ENCODE data around the gene GGA2. TPM values are rescaled to one million over a fixed set of nuclear protein-coding genes. Genes with fewer than 3 reads are reported as not detected.

Gene GGA2
- total RNA-seq, 2 experiments from 2014 or later = 90.4 to 95.6 TPM

DNA sequence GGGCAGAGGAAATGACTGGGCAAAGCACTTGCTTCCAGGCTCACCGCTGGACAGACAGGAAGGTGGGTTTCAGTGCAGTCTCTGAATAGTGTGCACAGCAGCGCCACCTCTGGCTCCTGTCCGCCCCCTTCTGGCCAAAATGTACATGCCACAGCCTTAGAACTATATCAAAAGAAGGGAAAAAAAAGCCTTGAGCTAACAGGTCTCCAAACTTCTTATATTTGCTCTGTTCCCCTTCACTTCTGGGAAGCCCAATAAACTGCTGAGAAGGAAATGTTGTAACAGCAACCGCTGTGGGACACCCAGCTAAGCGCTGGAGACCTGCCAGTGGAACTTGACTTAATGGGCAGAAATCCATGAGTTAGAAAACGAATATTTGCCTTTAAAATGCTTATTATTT is 74.8 kb downstream of the GGA2 start:
- ChIA-PET POLR2A (no interaction called here), CTCF (interaction anchor here (0.8 to 3.1 kb wide), 11 partner anchors 12 to 254 kb away, joined by 3 to 15 read pairs (median 4); partner anchors contain the start of genes COG7 and SCNN1G)

GRCh38 chr16:23434380-23434779 is 75.9 kb downstream of the GGA2 start:
- POLR2A ChIA-PET = no interaction called here

DNA sequence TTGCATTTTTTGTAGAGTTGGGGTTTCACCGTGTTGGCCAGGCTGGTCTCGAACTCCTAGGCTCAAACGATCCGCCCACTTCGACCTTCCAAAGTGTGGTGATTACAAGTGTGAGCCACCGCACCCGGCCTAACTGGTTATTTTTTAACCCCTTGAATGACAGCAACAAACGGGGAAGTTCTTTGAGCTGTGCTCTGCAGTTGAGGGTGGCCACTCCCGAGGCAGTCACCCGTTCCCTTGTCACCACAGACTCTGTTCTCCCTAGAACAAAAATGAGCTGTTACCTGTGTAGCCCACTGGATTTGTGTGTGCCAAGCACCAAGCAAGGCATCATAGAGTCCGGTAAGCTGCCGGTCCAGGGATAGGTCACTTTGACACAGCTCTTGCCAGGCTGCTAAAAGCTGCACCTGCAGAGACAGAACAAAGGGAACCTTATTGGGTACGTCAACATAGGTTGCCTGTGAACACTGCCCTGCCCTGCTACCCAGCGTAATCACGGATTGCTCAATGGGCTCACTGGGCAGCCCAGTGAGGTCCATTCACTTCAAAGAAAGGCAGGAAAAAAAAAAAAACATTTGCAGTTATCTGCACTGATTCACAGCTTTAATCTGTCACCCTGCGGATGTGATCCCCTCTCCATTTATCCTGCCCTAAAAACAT is 76.9 kb downstream of the GGA2 start:
- POLR2A ChIA-PET = no interaction called here
- CTCF ChIA-PET = interaction anchor here (0.5 to 3.1 kb wide), 11 partner anchors 7 to 531 kb away, joined by 3 to 15 read pairs (median 4); partner anchors contain the start of genes COG7 and SCNN1G

More at GRCh38 chr16:23434380-23434779, 75.9 kb downstream of the GGA2 start:
- CTCF ChIA-PET = interaction anchor here (0.7 to 3.1 kb wide), 14 partner anchors 8 to 367 kb away, joined by 3 to 15 read pairs (median 3); partner anchors contain the start of genes COG7 and SCNN1G

GRCh38 chr16:23432176-23433128 is 77.8 kb downstream of the GGA2 start:
- ChIA-PET CTCF (interaction anchor here (1.1 to 2.0 kb wide), 3 partner anchors 8 to 251 kb away, joined by 3 to 9 read pairs (median 4); no protein-coding TSS in a partner anchor), POLR2A (no interaction called here)

GRCh38 chr16:23428351-23428750 is 81.9 kb downstream of the GGA2 start:
- CTCF ChIA-PET = no interaction called here
- POLR2A ChIA-PET = no interaction called here

- POLR2A ChIA-PET = no interaction called here
- CTCF ChIA-PET = interaction anchor here (1.4 kb wide), 2 partner anchors 9 to 10 kb away, joined by 4 to 5 read pairs; no protein-coding TSS in a partner anchor
Measured at GRCh38 chr16:23424292-23424958, 85.9 kb downstream of the GGA2 start.

- CTCF ChIA-PET = interaction anchor here (1.4 kb wide), 2 partner anchors 10 to 11 kb away, joined by 4 to 5 read pairs; no protein-coding TSS in a partner anchor
Measured at GRCh38 chr16:23423496-23424049, 86.7 kb downstream of the GGA2 start.

GRCh38 chr16:23420011-23420410 is 90.3 kb downstream of the GGA2 start:
- POLR2A ChIA-PET = no interaction called here
- CTCF ChIA-PET = interaction anchor here (0.7 to 1.3 kb wide), 2 partner anchors 16 to 963 kb away, joined by 3 to 4 read pairs; no protein-coding TSS in a partner anchor

More at GRCh38 chr16:23423496-23424049, 86.7 kb downstream of the GGA2 start:
- POLR2A ChIA-PET = no interaction called here

GRCh38 chr16:23416816-23417215 is 93.5 kb downstream of the GGA2 start:
- ChIA-PET POLR2A (no interaction called here), CTCF (no interaction called here)

DNA sequence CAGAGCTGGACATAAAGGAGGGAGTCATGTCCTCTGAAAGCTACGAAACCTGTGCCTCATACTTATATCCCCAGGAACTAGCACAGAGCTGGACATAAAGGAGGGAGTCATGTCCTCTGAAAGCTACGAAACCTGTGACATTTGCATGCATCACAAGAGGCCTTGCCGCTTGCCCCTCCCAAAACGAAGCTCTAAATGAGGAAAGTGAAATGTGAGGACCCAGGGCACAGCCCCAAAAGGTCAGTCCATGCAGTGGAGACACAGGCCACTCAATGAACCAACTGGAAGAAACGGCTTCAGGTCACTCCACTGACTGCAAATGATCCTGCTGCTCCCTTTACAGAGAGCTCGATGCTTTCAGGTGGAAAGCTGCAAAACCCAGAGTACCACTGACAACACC is 95.6 kb downstream of the GGA2 start:
- ChIA-PET POLR2A (no interaction called here), CTCF (interaction anchor here (1.5 kb wide), 1 partner anchor 19 kb away, joined by 3 read pairs; no protein-coding TSS in a partner anchor)

Other genes with a start within 250 kb of the GGA2 start
- not detected for gene SCNN1B, start 208.2 kb downstream of the GGA2 start, total RNA-seq
- gene COG7, start 57.3 kb downstream of the GGA2 start, total RNA-seq = 10 to 100 TPM; 16.5 to 18.3 TPM
- gene EARS2, start 46.9 kb upstream of the GGA2 start, total RNA-seq = 10 to 100 TPM; 25.6 to 28.2 TPM
- 10 to 100 TPM; 56.7 to 62.3 TPM for gene UBFD1, start 47.2 kb upstream of the GGA2 start, total RNA-seq
- gene NDUFAB1, start 85.8 kb upstream of the GGA2 start, total RNA-seq = 100 to 1,000 TPM; 182 to 186 TPM
- 10 to 100 TPM; 29.4 to 29.8 TPM for gene PALB2, start 130.8 kb upstream of the GGA2 start, total RNA-seq
- gene DCTN5, start 131.0 kb upstream of the GGA2 start, total RNA-seq = 10 to 100 TPM; 88.3 to 89.5 TPM
- 10 to 100 TPM; 63.9 to 65.0 TPM for gene PLK1, start 168.4 kb upstream of the GGA2 start, total RNA-seq
- not detected for gene ERN2, start 202.7 kb upstream of the GGA2 start, total RNA-seq
- gene CHP2, start 244.5 kb upstream of the GGA2 start, total RNA-seq = not detected

Measured in activated CD8-positive, alpha-beta memory T cell treated with anti-CD3 and anti-CD28 coated beads for 36 hours (primary cell).